EL (cell line): ENCODE results near the gene SLC25A2.
A peak's percentile ranks its signal among the peaks of the same experiment; 100 is the strongest.
"Not testable (repeated sequence)": the region's sequence is repeated elsewhere in the genome, so short reads cannot be mapped to it uniquely, and the experiment has no call there.

ENCODE experiments used
- DNase-seq: peaks from one replicate; pipeline ENCODE4 v3.0.0-alpha.2; 2016

The SLC25A2 gene

GRCh38 chr5:141303756-141304155 lies at the start of gene SLC25A2:
Gene SLC25A2 (minus strand): TSS chr5:141304049. CDS start chr5:141303865, 184 bp downstream.
- DNase-seq: no peak

DNA sequence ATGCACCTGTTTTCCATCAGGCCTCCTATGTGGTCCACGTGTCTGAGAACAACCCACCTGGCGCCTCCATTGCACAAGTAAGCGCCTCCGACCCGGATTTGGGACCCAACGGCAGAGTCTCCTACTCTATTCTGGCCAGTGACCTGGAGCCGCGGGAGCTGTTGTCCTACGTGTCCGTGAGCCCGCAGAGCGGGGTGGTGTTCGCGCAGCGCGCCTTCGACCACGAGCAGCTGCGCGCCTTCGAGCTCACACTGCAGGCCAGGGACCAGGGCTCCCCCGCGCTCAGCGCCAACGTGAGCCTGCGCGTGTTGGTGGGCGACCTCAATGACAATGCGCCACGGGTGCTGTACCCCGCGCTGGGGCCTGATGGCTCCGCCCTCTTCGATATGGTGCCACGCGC lies 47.7 kb upstream of the SLC25A2 start:
- no peak for DNase-seq

GRCh38 chr5:141349917-141350619 lies 46.2 kb upstream of the SLC25A2 start, which contains the start of gene PCDHGB1:
Gene PCDHGB1 (plus strand): TSS chr5:141350099. CDS start chr5:141350261, 162 bp downstream.
- DNase-seq: peak; percentile 76

GRCh38 chr5:141346017-141346416 lies 42.2 kb upstream of the SLC25A2 start:
- not testable (repeated sequence) for DNase-seq

GRCh38 chr5:141345327-141345726 lies 41.5 kb upstream of the SLC25A2 start:
- DNase-seq: no peak

GRCh38 chr5:141343953-141344463 lies 40.2 kb upstream of the SLC25A2 start:
- no peak for DNase-seq

DNA sequence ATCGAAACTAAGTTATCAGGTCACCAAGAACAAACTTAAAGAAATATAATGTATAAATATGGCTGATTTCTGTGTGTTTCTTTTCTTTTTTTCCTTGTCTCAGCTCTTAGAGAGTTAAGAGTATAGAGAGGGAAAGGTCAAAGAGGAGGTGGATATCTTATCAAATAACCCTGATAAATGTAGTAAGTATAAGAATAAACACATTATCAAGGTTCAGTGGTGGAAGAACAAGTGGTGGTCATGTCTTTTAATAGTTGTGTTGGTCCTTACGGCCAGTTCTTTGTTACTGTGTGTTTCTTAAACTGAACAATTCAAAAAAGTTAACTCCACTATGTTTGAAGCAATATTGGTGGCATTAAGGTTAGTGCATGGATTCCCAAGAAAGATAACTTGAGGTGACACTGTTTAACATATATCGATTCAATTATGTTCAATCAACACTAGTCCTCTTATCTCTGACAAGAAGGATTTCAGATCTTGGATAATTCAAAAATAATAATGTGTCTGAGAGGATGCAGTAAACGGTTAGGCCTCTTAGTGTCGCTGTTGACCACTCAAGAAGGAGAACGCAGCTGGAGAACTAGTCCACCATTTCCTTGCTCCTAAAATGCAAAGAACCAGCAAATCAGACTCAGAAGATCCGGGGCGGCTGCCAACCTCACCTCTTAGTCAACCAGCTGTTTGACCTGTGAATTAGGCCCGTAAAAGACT lies 39.5 kb upstream of the SLC25A2 start, which contains the start of gene PCDHGA3:
TSS of gene PCDHGA3 (plus strand) at position 588 of the 711 bp plus-strand sequence. CDS start 205 bp downstream, outside the sequence.
- DNase-seq: peak; percentile 43

DNA sequence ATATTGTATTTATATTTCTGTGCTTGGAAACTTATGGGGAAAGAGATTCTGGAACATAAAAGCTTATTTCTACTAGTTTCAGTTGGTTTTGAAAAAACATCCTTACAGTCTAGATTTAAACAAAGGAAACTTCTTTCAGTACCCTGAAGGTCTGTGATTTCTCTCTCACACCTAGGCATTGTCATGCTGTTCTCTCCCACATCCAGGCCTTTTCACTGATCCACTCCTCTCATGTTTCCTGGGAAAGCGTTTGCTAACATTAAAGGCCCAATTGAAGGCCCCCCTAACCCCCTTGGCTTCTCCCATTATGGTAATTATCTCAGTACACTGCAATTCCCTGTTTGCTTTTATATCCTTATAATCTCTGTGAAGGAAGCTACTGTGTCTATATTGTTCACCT lies 38.9 kb upstream of the SLC25A2 start:
- no peak for DNase-seq

GRCh38 chr5:141340781-141341354 lies 37.0 kb upstream of the SLC25A2 start:
- not testable (repeated sequence) for DNase-seq

DNA sequence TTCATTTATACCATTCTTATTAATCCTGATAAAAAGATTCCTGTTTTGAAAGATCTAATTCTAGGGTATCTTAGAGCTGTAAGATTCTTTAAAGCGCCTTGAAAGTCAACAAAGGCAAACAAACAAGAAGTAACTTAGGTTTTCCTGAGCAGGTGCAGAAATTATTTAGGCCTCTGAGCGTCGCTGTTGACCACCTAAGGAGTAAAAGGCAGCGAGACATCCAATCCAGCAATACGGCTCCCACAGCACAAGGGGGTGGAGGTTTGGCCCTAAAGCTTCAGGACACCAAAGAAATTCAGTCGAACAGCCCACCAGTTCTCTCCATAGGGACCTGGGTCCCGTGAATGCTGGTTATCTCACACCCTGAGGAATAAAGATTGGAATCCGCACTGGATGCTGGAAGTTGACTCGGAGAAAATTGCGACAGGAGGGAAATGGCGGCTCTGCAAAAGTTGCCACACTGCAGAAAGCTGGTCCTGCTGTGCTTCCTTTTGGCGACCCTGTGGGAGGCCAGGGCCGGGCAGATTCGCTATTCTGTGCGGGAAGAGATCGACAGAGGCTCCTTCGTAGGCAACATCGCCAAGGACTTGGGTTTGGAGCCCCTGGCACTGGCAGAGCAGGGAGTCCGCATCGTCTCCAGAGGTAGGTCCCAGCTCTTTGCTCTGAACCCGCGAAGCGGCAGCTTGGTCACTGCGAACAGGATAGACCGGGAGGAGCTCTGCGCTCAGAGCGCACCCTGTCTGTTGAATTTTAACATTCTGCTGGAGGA lies 34.9 kb upstream of the SLC25A2 start, which contains the start of gene PCDHGA2:
TSS of gene PCDHGA2 (plus strand) at position 223 of the 769 bp plus-strand sequence.
- DNase-seq: peak; percentile 60

- DNase-seq: not testable (repeated sequence)
Measured at GRCh38 chr5:141332571-141332970, 28.7 kb upstream of the SLC25A2 start.

- DNase-seq: peak; percentile 61
Measured at GRCh38 chr5:141330299-141331080, 26.6 kb upstream of the SLC25A2 start, which contains the start of gene PCDHGA1. Gene PCDHGA1 (plus strand): TSS chr5:141330514.

- no peak for DNase-seq
Measured at GRCh38 chr5:141328231-141328630, 24.4 kb upstream of the SLC25A2 start.

GRCh38 chr5:141326088-141326854 lies 22.4 kb upstream of the SLC25A2 start:
- DNase-seq: peak; percentile 77

DNA sequence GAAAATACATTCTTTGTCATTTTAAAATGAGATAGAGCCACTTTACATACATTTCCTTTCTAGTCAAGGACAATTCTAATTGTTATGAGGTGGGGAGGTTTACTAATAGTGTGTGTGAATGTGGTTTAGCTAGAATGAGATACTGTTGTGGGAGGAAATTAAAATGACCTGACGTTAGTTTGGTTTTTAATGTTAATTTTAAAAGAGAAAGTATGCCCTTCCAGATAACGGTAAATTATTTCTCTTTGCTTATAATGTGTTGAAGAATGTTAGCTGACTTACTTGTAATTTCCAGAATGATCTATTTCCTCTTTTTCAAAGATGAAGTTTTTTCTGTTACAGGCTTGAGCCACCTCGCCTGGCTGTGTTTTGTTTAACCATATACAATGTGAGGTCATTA lies 18.4 kb upstream of the SLC25A2 start:
- no peak for DNase-seq

- peak; percentile 93 for DNase-seq
Measured at GRCh38 chr5:141320225-141321169, 16.6 kb upstream of the SLC25A2 start, which contains the start of gene TAF7. Gene TAF7 (minus strand): TSS chr5:141320784. CDS start chr5:141320044, 740 bp downstream.

- no peak for DNase-seq
Measured at GRCh38 chr5:141319699-141320098, 15.8 kb upstream of the SLC25A2 start.

DNA sequence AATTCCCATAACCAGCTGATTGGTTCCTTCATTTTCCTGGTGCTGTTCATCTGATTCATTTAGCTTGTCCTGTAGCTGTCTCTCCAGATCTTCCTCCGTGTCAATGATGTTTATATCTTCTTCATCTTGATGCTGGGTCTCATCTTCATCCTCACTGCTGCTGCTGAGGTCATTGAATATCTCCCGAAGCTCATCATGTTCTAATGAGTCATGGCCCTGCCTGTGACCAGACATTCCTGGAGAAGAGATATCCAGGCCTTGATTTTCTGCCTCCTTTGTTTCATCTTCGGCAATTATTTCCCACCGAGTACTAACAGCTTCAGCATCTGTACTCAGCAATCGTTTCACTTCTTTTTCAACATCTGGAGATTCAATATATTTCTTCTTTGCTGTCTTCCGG lies 15.4 kb upstream of the SLC25A2 start:
- peak; percentile 21 for DNase-seq

DNA sequence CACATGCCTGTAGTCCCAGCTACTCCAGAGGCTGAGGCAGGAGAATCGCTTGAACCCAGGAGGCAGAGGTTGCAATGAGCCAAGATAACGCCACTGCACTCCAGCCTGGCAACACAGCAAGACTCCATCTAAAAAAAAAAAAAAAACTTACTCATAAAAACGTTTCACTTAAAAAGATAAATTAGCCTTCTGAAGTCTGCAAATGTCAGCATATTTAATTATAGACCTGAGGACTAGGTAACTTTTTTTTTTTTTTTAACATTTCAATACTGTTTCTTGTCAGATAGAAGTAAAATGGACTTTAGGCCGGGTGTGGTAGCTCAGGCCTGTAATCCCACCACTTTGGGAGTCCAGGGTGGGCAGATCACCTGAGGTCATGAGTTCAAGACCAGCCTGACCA lies 13.1 kb upstream of the SLC25A2 start:
- not testable (repeated sequence) for DNase-seq
